Measurements from ENCODE around the gene TRAK1.

DNA sequence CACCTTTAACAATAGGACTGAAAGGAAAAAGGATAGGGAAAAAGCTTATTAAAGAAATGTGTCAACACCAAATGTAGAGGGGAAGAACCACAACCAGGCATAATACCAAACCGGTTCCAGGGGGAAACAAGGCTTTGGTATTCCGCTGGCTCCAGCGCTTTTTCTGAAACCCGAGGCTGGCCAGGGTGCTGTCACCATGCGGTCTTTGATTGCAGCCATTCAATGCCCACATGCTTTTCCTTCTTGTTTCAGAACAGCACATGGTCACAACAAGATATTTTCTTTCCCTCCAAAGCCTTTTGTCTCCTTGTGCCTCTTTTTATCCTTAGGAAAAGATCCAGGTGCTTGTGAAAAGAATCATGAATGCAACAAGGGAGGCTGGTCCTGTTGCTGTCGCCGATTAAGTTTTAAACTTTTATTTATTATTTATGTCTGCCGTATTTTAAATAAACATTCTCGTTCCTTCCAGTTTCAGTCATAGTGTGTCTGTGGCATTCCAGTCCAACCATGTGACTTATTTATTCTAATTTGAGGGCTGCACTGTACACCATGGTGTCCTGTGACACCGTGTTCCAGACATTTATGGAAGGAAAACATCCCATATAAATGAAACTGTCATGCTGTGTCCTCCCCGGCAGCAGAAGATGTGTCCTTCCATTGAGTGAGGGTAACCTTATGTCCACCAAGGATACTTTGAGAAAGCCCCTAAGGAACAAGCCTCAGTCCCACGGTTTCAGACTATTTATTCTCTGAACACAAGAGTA, 133.7 kb downstream of the TRAK1 start:
- no peak for TF ChIP-seq EZH2 (IDR thresholded peaks at IDR 0.05)
- no peak for TF ChIP-seq POLR2AphosphoS5 (IDR thresholded peaks at IDR 0.05; ENCODE audit: borderline replicate concordance, low read depth, low read length)
